HG03460 (cell line): ENCODE data around the gene ENPP3.
"Not testable (repeated sequence)": the region's sequence is repeated elsewhere in the genome, so short reads cannot be mapped to it uniquely, and the experiment has no call there.

Experiments used
- ATAC-seq: cut with Tn5 transposase; IDR thresholded peaks from one replicate; pipeline ENCODE4 v1.9.1; 2021; ENCODE audit not compliant: unreplicated experiment

Gene ENPP3

DNA sequence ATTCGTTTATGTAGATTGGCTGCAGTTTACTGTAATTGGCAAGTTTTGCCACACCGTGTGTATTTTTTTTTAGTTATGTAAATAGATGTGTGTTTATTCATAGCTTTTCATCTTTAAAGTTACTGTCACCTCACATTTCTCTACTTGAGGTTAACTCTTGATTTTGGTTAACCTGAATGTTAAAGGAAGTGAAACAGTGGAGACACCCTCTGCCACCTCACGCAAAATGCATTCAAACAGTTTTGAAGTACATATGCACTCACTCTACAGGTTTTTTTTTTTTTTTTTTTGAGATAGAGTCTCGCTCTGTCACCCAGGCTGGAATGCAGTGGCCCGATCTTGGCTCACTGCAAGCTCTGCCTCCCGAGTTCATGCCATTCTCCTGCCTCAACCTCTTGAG is 46.4 kb downstream of the ENPP3 start:
- peak; percentile 55 for ATAC-seq

DNA sequence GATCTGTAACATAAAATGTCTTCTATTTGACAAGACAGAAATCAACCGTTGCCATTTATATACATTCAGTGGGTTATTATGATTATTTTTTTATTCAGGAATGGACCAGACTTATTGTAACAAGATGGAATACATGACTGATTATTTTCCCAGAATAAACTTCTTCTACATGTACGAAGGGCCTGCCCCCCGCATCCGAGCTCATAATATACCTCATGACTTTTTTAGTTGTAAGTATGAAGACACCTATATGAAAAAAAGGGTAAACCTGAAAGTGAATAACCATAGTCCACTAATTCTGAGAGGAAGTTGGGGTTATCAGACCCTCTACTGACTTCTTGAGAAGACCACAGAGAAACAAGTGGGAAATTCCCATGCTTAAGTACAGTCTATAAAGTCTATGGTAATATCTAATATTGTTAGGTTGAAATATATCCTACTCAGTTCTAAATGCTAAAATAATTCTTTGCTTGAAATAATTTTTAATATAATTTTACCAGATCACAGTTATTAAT is 48.2 kb downstream of the ENPP3 start:
- peak; percentile 61 for ATAC-seq

DNA sequence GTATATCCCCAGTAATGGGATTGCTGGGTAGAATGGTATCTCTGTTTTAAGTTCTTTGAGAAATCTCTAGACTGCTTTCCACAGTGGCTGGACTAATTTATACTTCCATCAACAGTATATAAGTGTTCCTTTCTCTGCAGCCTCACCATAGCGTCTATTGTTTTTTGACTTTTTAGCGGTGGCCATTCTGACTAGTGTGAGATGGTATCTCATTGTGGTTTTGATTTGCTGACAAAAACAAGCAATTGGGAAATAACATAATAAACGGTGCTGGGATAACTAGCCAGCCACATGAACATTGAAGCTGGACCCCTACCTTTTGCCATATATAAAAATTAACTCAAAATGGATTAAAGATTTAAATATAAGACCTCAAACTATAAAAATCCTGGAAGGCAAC is 49.9 kb downstream of the ENPP3 start:
- ATAC-seq: no peak

DNA sequence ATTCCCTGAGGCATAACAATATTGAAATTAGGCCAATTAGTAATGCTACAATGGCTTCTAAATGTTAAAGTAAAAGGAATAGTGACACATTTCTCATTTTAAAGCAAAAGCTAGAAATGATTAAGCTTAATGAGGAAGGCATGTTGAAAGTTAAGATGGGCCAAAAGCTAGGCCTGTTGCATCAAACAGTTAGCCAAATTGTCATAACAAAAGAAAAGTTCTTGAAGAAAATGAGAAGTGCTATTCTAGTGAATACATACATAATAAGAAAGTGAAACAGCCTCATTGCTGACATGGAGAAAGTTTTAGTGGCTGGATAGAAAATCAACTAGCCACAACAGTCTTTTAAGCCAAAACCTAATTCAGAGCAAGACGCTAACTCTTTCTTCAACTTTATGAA is 51.2 kb downstream of the ENPP3 start:
- peak; percentile 51 for ATAC-seq

DNA sequence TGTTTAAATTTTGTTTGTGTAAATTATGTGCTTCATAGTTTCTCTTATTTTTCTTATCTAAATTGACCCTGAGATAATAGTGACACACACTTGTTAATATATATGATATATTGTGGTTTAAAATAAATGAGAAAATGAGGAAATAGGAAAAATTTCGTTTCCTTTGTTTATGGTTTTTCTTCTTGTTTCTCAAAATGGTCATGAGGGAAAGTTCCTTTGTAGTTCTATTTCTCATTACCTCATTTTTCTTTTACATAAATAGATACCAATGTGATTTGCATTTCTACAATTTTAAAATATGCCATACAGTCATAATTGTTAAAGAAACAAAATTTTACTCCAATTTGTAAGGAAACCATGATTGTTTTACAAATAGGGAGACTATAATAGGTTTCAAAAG is 54.9 kb downstream of the ENPP3 start:
- ATAC-seq: no peak

DNA sequence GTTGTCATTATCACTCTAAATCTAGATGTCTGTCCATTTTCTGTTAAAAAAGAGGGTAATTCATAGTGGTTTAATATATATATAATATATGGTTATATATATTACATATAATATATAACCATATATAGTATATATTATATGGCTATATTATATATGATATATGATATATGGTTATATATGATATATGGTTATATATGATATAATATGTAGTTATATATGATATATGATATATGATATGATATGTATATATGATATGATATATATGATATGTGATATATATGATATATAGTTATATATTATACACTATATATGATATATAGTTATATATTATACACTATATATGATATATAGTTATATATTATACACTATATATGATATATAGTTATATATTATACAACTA is 55.5 kb downstream of the ENPP3 start:
- ATAC-seq: no peak

DNA sequence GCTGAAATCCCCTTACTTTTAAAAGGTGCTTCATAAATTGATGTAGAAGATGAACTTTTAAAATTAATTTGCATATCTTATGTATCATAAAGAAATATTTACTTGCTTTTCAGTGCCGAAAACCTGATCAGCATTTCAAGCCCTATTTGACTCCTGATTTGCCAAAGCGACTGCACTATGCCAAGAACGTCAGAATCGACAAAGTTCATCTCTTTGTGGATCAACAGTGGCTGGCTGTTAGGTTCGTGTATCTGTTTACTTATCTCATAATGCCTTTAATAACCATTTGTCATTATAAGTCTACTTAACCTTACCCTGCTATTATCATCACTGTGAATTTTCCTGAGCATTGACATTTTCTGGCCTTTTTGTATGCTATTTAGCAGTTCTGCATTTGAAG is 56.3 kb downstream of the ENPP3 start:
- no peak for ATAC-seq

DNA sequence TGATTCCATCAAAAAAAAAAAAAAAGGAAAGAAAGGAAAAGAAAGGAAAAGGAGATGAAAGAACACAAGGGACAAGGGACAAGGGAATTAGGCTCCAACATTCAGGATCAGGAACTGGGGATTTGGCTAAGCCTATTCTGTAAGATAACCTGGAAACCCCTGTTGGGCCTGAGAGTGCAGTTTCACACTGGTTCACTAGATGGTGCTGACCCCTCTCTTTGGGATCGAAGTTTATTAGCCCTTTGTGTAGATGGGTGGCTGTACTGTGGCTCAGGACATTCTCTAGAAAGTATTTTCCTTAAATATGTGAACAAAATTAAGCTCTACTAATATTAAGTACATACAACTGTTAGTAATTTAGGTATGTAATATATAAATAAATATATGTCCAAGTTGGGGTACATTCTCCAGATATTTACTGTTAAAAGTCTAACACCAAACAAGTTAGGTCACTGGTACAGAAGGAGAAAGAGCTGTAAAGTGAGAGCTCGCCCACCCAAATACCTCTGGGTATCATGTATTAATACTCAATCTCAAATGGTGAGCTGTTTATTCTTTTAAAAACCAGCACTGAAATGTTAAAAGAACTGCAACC is 57.8 kb downstream of the ENPP3 start:
- peak; percentile 70 for ATAC-seq

DNA sequence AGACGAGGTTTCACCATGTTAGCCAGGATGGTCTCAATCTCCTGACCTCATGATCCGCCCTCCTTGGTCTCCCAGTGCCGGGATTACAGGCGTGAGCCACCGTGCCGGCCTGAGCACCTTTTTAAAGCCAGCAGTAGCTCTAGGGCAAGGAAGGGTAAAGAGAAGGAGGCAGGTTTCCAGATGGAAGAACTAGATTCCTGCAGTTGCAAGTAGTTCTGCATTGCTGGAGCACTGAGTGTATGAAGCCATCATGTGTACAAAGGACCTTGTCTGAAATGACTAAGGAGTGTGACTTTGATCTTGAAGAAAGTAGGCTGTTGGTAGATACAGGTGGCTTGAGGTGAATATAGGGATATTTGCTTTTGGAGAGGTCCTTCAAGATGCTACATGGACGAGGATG is 59.9 kb downstream of the ENPP3 start:
- no peak for ATAC-seq

DNA sequence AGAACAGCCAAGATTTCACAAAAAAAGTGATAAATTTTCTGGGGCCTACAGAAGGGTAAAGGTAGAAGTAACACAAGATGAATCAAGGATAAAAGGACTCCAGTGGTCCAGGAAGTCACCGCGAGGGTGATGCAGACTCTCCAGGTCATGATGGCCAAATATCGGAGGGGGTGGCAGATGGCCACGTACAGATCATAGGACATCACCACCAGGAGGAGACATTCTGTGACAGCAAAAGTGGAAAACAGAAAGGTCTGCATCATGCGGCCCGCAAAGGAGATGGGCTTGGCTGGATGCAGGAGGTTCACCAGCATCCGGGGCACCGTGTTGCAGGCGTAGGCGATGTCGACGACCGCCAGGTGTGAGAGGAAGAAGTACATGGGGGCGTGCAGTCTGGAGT is 63.7 kb downstream of the ENPP3 start:
- not testable (repeated sequence) for ATAC-seq

DNA sequence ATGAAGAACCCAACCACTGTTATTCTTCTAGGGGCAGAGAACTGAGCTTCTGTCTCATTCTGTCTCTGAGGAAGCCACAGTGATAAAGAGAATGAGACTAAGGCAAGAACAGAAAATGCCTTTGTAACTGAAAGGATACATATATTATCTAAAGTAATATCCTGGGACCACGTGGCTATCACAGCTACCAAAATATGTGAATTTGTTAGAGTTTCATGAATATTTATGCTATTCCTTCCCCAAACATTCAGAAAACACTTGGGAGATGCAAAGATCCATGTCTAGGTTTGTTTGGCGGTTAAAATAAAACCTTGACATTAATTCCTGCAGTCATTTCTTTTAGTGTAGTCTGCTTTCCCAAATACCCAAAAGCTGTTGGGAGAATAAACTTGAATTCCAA is 66.8 kb downstream of the ENPP3 start:
- ATAC-seq: not testable (repeated sequence)

DNA sequence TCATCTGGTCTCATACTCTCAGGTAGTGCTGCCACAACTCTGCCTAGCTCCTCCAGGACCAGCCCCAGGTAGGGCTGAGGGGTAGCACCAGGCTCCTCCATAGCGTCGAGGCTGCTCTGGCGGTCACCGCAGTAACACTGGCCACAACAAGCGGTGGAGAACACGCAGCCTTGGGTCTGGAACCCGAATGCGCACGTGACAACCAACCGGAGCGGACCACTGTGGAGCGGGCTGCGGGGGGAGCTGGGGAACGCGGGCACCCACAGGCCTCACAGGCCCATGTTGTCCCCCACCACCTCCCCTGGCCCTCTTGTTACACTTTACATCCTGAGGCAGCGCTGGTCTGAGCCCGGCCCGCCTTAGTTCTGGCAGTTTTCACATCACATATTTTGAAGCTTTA is 73.8 kb downstream of the ENPP3 start, which contains the start of gene CTAGE9:
TSS of gene CTAGE9 (minus strand) at position 101 of the 400 bp plus-strand sequence. CDS start at position 101, 0 bp downstream.
- not testable (repeated sequence) for ATAC-seq

DNA sequence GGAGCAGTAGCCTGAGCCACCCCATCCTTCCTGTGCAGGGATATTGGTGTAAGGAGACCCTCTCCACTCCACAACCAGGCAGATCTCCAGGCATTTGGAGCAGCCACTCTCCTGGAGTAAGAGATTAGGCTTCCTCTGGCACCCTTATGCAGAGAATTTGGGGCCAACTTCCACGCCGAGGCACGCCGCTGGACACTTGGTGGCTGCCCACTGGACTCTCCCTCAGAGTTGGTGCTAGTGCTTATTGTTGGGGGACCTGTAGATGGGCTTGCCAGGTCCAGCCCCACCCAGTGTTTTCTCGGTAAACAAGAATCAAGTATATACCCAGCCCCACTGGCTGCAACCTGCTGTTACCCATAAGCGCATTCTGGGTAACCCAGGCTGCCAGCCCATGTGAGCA is 78.5 kb downstream of the ENPP3 start:
- ATAC-seq: not testable (repeated sequence)

DNA sequence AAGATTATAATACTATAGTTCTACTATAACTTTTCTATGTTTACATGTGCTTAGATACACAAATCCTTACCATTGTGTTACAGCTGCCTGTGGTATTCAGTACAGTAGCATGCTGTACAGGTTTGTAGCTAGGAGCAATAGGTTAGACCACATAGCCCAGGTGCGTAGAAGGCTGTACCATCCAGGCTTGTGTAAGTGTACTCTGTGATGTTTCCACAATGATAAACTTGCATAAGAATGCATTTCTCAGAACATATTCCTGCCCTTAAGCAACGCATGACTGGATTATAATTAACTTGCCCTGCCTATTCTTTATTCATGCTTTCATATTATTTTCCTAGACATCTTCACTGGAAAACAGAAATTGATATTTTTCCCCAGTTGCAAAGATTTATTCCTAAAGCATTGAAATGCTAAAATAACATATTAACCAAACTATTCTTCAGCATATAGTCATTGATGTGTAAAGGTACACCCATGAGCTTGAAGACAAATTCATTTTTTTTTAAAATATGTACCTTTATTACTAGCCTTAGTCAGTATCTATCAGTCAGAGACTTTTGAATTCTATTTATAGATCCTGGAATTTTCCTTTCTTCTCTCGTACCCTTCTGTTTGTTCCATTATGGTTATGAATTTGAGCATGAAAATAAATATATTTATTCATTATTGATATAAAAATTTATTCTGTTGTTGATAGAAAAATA is 80.9 kb downstream of the ENPP3 start:
- no peak for ATAC-seq

DNA sequence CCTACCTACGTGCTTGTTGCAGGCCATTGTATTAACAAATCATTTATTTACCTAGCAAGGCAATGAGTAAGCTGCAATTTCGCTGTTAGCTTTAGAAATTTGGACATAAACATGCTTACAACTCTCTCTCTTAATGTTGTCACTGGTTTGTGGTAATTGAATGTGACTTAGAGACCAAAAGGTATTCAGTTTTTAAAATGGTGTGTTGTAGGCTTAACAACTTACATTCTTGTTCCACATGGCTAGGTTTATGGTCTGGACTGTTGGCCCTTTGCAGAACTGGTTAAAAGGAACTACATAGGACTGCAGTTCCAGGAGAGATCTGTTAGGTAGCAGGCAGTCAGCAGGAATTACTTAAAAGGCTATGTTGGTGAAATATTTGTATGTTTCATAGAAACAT is 84.1 kb downstream of the ENPP3 start:
- ATAC-seq: no peak

DNA sequence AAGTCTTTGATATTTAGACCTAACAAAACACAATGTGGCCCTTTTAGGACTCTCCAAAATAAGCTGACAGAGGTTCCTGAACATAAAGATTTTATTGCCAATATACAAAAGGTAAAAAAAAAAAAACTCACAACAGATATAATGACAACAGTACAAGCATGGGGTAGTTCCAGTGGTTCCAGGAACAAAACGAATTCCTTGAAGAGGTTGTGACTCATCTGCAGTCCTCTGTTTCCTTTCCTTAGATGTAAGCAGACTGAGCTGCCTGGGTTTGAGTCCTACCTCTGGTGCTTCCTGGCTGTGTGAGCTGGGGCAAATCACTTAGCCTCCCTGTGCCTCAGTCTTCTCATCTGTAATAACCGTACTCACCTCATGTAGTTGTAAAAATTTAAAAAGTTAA is 87.0 kb downstream of the ENPP3 start:
- ATAC-seq: no peak

DNA sequence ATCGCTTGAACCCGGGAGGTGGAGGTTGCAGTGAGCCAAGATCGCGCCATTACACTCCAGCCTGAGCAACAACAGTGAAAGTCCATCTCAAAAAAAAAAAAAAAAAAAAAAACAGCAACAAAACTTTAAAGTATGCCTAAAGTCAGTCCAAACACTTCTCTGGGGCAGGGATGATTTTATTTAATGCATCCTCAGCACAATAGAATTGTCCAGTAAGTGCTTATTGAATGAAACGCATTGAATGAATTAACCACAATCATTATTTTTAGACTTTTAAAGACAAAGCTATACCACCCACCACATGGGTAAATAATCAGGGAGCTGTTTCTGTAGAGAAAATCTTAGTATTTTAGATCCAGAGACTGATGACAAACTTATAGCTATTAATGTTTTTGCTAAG is 90.4 kb downstream of the ENPP3 start:
- no peak for ATAC-seq

DNA sequence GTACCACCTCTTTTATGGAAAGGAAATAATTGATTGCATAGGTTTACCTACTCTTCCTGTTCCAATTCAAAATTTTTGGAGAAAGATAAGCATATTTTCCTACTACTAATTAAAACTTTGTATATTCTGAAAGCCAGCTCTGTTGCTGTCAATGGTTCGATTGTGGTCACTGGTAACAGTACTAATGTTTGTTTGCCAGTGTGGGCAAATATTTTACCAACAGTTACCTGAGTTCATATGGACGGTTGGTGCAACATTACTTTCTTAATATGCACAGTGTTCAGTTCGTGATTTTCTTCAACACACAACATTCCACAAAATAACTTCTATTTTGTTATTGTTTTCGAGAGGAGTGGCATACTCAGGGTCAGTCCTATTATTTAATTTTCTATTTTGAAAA is 90.8 kb downstream of the ENPP3 start:
- ATAC-seq: no peak

DNA sequence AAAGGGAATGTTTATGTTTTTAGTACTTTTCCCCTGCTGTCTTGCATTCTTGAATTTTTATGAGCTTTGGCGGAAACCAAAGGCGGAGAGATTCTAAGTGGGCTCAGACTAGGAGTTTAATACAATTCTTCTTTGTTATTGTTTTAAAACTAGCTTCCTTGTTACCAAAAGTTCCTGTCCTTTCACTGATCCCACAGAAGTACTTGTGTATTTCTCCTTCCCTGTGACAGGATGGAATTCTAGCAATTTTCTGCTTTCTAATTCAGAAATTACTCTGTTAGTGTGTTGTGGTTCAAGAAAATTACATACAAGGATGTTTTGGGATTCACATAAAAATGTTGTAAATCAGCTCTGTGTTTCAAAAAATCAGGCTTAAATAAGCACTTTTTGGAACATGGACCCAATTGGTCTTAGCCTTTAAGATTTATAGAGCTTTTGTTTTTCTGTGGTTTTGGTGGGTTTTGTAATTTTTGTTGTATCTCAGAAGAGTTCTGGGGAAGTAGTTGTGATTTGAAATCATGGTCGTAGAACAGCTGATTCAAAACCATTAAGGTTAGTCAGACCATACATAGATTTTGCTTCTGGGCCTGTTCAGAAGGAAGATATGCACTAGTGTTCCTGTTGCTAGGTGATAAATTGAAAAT is 91.3 kb downstream of the ENPP3 start:
- ATAC-seq: no peak

DNA sequence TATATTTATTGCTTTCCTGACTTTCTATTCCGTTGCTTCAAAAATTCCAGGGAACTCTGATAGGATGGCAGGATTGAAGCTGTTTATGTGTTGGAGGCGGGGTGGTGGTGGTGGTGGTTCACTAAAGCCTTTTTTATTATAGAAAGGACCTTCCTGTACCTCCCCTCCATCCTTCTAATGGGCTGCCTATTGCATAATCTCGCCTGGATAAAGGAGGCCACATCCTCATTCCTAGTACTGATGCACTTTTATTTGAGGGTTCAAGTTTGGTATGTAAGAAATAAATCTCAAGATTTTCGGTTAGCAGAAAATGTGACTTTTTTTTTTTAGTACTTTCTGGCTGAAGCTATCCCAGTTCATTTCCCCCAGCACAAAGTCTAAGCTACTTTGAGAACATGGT is 92.4 kb downstream of the ENPP3 start:
- no peak for ATAC-seq

DNA sequence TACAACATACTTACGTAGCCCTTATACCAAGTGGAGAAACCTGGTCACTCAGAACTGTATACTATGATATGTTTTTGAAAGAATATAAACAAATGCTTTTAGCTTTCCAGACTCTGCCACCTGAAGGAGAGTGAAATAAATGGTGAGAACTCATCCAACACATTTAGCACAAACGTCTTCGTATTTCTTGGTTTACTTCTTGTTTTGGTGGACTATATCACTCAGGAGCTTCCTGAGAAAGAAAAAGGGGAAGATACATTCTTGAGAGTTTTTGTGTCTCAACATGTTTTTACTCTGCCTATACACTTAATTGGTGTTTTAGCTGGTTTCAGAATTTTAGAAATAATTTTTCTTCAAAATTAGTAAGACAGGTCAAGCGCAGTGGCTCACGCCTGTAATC is 93.2 kb downstream of the ENPP3 start:
- ATAC-seq: no peak

DNA sequence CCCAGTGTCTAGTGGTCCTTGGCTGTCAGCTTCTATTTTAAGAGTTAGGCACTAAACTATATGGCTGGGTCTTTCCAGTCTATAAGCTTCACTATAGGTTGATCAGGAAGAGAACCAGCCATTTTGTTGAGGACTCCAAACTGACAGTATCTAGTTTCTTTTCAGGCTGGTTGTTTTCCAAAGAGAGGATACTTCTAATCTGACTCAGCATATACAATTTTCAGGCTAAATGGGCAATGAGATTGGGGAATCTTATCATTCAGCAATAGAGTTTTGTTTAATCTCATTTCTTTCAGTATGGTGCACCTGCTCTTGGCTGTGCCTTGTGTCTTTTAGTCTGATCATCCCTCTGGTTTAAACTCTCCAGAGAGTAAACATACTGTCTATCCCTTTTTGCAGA is 94.1 kb downstream of the ENPP3 start:
- no peak for ATAC-seq
